Measurements from ENCODE around the gene ZNF536. TPM values are rescaled to one million over a fixed set of nuclear protein-coding genes. Genes with fewer than 3 reads are reported as not detected.

The ZNF536 gene
- total RNA-seq, 1 experiment from 2014 or later: not detected

DNA sequence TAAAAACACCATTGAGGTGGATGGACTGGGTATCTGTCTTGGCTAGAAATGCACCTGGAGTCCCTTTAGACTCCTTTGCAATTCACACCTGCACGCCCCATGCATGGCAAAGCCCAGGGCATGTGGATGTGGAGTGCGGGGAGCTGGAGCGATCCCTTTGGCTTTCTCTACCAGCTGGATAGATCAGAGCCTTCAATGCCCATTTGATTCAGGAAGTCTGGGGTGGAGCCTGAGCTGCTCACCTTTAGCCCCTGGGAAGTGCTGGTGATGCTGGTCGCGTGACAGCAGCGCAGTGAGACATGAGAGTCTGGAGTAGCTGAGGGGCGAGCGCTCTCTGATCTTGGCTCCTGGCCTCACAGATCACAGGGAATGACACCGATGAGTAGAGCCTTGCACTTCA lies 4.8 kb upstream of the ZNF536 start:
- no peaks in the 10 kb centered on the region for H4K20me1 ChIP-seq (ENCODE audit: control insufficient read depth, insufficient read depth, insufficient read length)
- H3K79me1 ChIP-seq (ENCODE audit: insufficient read depth, low read depth, low read length, poor library complexity, severe bottlenecking): no peaks in the 10 kb centered on the region
- no peak overlapping the region for H3K9ac ChIP-seq (ENCODE audit: extremely low read depth, insufficient read length, low read length)
- no peak overlapping the region for H4K91ac ChIP-seq (ENCODE audit: insufficient read length, low read depth, low read length)
- H4K8ac ChIP-seq (replicated peaks; ENCODE audit: insufficient read length, low read depth, low read length): no peak overlapping the region
- H2BK20ac ChIP-seq (ENCODE audit: low read depth, low read length, poor library complexity, severe bottlenecking): no peak overlapping the region
- Mint-ChIP-seq H3K36me3 (ENCODE audit: insufficient read depth in 1 of 3, low read depth in 3 of 3) (no peaks in the 10 kb centered on the region), H3K9me3 (no peaks in the 10 kb centered on the region; a peak in 2 of 5 replicates), H3K27me3 (ENCODE audit: low read depth) (peaks cover 14% of the 10 kb centered on the region), H3K4me3 (no peak overlapping the region), H3K27ac (no peak overlapping the region), H3K4me1 (peaks cover 25 to 27% of the 10 kb centered on the region in 2 experiments)
- H2AK5ac ChIP-seq (ENCODE audit: insufficient read length, low read length): no peak overlapping the region
- H3K4ac ChIP-seq (ENCODE audit: low read depth, low read length): no peak overlapping the region
- H3K27me3 ChIP-seq (ENCODE audit: insufficient read depth, low read length): no peaks in the 10 kb centered on the region
- H3K4me1 ChIP-seq (ENCODE audit: insufficient read depth, low read length): peaks cover 3% of the 10 kb centered on the region; the same call in 1 of the 2 replicates
- no peak overlapping the region; the same call in 1 of the 2 replicates for H3K14ac ChIP-seq (ENCODE audit: insufficient read depth, low read length)
- no peak overlapping the region for H2BK120ac ChIP-seq (ENCODE audit: low read depth, low read length, poor library complexity, severe bottlenecking)
- no peaks in the 10 kb centered on the region for H3K23me2 ChIP-seq (ENCODE audit: insufficient read length, low read depth, low read length, poor library complexity, severe bottlenecking)
- no peak overlapping the region for H3K4me2 ChIP-seq (ENCODE audit: insufficient read depth, insufficient read length, low read length)
- no peak overlapping the region for H3T11ph ChIP-seq (ENCODE audit: low read length)
- H3K27ac ChIP-seq (ENCODE audit: insufficient read length, low read depth, low read length): no peak overlapping the region
- no peak for DNase-seq
- H2BK5ac ChIP-seq (ENCODE audit: insufficient read length, low read length): no peak overlapping the region
- no peaks in the 10 kb centered on the region for H3K79me2 ChIP-seq (ENCODE audit: insufficient read depth, low read length)
- no peak overlapping the region for H2AFZ ChIP-seq (ENCODE audit: low read length)
- no peaks in the 10 kb centered on the region for H3K9me3 ChIP-seq (ENCODE audit: control insufficient read depth, low read depth, low read length)
- no CpG with 5 or more reads among the region's 9 CpGs for WGBS (ENCODE audit: extremely low coverage, insufficient read length, low lambda C conversion rate)
- no peak overlapping the region for H2BK12ac ChIP-seq (ENCODE audit: insufficient read length, low read depth, low read length)
- TF ChIP-seq, protein P1, sequence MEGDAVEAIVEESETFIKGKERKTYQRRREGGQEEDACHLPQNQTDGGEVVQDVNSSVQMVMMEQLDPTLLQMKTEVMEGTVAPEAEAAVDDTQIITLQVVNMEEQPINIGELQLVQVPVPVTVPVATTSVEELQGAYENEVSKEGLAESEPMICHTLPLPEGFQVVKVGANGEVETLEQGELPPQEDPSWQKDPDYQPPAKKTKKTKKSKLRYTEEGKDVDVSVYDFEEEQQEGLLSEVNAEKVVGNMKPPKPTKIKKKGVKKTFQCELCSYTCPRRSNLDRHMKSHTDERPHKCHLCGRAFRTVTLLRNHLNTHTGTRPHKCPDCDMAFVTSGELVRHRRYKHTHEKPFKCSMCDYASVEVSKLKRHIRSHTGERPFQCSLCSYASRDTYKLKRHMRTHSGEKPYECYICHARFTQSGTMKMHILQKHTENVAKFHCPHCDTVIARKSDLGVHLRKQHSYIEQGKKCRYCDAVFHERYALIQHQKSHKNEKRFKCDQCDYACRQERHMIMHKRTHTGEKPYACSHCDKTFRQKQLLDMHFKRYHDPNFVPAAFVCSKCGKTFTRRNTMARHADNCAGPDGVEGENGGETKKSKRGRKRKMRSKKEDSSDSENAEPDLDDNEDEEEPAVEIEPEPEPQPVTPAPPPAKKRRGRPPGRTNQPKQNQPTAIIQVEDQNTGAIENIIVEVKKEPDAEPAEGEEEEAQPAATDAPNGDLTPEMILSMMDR (conservative IDR thresholded peaks at IDR 0.05): no peak
- H3K56ac ChIP-seq (ENCODE audit: insufficient read length, low read depth, low read length): no peak overlapping the region
- no peak overlapping the region for H3K23ac ChIP-seq (ENCODE audit: insufficient read length, low read depth, low read length)
- no peak overlapping the region for H4K5ac ChIP-seq (ENCODE audit: insufficient read length, low read depth, low read length)
- no peak overlapping the region for H3K18ac ChIP-seq (ENCODE audit: insufficient read length, low read depth, low read length)
- H2BK15ac ChIP-seq (ENCODE audit: low read depth, low read length): no peak overlapping the region

Measured in H9 (cell line).